Fibroblast of mammary gland (primary cell): ENCODE results near the gene INCENP.

Experiments used
- DNase-seq: peaks from one replicate; pipeline ENCODE4 v3.0.0-alpha.2; 2010; ENCODE audit warnings: low read depth
- H3K4me3 ChIP-seq: 2 replicates; pipeline ENCODE4 v1.5.1; 2011; ENCODE audit warnings: low read depth, mild to moderate bottlenecking, low read length, moderate library complexity; ENCODE audit not compliant: control insufficient read depth
- TF ChIP-seq, protein P1 (sequence below): conservative IDR thresholded peaks from 2 replicates; pipeline ENCODE4 v1.5.1; 2011; ENCODE audit warnings: low read depth, low read length, inconsistent platforms; ENCODE audit not compliant: control insufficient read depth, insufficient read depth

The INCENP gene

DNA sequence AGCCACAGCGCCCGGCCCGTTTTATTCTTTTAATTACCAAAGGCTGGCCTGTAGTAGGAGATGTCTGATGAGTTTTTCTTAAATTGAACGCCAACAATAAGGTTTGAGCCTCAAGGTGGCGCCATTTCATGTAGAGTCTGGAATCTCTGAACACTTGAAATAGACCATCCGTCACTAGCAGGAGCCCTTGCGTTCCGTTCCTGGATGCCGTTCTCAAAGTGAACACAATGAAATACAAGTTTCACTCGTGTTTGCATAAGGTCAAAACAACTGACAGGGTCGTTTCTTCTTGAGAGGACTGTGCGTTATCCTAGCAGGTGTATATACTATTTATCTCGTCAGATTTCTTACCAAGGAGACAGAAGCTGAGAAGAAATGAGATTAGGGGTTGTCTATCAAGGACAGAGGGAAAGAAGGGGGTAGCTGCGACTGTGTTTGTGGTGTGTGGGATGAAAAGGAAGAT, 47.5 kb downstream of the INCENP start:
- peak; percentile 82 for DNase-seq
- H3K4me3 ChIP-seq = no peak overlapping the region

DNA sequence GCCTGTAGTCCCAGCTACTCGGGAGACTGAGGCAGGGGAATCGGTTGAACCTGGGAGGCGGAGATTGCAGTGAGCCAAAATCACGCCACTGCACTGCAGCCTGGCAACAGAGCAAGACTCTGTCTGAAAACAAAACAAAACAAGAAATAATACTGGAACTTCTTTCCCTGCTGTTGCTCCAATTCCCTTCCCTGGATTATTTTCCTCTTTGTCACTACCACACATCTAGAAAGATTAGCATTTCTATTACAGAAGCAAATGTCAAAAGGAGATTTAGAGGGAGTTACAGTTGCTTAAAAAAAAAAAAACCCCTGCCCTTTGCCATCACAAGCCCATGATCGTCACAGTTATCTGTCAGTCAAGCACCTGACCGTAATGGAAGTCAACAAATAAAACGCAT, 48.5 kb downstream of the INCENP start:
- TF ChIP-seq, protein P1, sequence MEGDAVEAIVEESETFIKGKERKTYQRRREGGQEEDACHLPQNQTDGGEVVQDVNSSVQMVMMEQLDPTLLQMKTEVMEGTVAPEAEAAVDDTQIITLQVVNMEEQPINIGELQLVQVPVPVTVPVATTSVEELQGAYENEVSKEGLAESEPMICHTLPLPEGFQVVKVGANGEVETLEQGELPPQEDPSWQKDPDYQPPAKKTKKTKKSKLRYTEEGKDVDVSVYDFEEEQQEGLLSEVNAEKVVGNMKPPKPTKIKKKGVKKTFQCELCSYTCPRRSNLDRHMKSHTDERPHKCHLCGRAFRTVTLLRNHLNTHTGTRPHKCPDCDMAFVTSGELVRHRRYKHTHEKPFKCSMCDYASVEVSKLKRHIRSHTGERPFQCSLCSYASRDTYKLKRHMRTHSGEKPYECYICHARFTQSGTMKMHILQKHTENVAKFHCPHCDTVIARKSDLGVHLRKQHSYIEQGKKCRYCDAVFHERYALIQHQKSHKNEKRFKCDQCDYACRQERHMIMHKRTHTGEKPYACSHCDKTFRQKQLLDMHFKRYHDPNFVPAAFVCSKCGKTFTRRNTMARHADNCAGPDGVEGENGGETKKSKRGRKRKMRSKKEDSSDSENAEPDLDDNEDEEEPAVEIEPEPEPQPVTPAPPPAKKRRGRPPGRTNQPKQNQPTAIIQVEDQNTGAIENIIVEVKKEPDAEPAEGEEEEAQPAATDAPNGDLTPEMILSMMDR = no peak
- DNase-seq = no peak
- H3K4me3 ChIP-seq = no peak overlapping the region

More for the DNA sequence above, 47.5 kb downstream of the INCENP start:
- TF ChIP-seq, protein P1 = peak; percentile 79

DNA sequence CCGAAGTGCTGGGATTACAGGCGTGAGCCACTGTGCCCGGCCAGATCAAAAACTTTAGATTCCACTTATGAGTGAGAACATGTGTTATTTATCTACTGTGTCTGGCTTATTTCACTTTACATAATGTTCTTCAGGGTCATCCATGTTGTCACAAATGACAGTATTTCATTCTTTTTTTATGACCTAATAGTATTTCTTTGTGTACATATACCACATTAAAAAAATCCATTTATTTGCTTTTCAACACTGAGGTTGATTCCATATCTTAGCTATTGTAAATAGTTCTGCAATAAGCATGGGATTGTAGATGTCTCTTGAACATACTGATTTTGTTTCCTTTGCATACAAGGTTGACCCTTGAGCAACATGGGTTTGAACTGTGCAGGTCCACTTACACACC, 53.0 kb downstream of the INCENP start:
- TF ChIP-seq, protein P1 = no peak

DNA sequence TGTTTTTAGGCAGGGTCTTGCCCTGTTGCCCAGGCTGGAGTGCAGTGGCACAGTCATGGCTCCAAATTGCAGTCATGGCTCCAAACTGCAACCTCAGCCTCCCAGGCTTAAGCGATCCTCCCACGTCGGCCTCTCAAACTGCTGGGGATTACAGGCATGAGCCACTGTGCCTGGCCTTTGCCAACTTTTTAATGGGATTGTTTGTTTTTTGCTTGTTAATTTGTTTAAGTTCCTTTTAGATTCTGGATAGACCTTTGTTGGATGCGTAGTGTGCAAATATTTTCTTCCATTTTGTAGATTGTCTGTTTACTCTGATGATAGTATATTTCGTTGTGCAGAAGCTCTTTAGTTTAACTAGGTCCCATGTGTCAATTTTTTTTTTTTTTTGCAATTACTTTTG, 56.2 kb downstream of the INCENP start:
- TF ChIP-seq, protein P1 = no peak
- H3K4me3 ChIP-seq = no peak overlapping the region
- DNase-seq = no peak

More for the DNA sequence above, 53.0 kb downstream of the INCENP start:
- H3K4me3 ChIP-seq = no peak overlapping the region
- DNase-seq = no peak

DNA sequence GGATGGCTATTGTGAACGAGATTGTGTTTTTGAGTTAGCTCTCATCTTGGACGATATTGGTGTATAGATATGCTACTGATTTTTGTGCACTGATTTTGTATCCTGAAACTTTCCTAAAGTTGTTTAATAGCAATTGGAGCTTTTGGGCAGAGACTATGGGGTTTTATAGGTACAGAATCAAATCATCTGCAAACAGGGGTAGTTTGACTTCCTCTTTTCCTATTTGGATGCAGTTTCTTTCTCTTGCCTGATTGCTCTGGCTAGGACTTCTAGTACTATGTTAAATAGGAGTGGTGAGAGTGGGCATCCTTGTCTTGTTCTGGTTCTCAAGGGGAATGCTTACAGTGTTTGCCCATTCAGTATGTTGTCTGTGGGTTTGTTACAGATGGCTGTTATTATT, 57.3 kb downstream of the INCENP start:
- no peak for DNase-seq
- TF ChIP-seq, protein P1 = no peak
- H3K4me3 ChIP-seq = no peak overlapping the region

DNA sequence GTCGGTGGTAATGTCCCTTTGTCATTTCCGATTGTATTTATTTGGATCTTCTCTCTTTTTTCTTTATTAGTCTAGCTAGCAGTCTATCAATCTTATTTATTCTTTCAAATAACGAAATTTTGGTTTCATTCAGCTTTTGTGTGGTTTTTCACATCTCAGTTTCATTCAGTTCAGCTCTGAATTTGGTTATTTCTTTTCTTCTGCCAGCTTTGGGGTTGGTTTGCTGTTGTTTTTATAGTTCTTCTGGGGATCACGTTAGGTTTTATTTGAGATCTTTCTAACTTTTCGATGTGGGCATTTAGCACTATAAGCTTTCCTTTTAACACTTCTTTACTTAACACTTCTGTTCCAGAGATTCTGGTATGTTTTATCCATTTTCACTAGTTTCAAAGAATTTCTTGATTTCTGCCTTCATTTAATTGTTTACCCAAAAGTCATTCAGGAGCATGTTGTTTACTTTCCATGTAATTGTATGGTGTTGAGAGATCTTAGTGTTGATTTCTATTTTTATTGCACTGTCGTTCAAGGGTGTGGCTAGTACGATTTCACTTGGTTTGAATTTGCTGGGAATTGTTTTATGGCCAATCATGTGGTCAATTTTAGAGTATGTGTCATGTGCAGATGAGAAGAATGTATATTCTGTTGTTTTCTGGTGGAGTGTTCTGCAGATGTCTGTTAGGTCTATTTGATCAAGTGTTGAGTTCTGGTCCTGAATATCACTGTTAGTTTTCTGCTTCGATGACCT, 58.5 kb downstream of the INCENP start:
- TF ChIP-seq, protein P1 = no peak
- DNase-seq = no peak
- no peak overlapping the region for H3K4me3 ChIP-seq

DNA sequence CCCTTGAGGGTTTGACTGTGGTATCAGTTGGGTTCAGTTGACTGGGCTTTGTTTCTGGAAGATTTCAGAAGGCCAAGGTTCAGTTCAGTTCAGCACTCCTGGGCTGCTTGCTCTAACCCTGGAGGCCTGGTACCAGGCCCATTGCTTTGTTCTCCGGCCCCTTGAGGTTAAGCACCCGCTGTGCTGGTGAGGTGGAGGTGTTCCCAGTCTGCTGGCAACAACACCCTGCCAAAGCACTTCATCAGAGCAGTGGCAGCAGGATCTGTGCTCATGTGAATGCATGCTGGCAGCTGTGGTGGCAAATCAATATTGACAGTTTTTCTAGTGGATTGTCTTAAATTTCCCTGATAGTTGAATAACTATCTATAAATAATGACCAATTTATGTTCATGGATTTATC, 62.4 kb downstream of the INCENP start:
- no peak for DNase-seq

More for the DNA sequence above, 62.4 kb downstream of the INCENP start:
- no peak overlapping the region for H3K4me3 ChIP-seq
- TF ChIP-seq, protein P1 = no peak
